ENCODE measurements around the gene MICAL3. TPM values are rescaled to one million over a fixed set of nuclear protein-coding genes. Genes with fewer than 3 reads are reported as not detected.

The MICAL3 gene
- total and polyA plus RNA-seq, 9 of the 15 experiments (the other 6 are each of a cell fraction or from before 2014, with no cell fraction given), result 0.53 to 32.1 (median 12.3) TPM

DNA sequence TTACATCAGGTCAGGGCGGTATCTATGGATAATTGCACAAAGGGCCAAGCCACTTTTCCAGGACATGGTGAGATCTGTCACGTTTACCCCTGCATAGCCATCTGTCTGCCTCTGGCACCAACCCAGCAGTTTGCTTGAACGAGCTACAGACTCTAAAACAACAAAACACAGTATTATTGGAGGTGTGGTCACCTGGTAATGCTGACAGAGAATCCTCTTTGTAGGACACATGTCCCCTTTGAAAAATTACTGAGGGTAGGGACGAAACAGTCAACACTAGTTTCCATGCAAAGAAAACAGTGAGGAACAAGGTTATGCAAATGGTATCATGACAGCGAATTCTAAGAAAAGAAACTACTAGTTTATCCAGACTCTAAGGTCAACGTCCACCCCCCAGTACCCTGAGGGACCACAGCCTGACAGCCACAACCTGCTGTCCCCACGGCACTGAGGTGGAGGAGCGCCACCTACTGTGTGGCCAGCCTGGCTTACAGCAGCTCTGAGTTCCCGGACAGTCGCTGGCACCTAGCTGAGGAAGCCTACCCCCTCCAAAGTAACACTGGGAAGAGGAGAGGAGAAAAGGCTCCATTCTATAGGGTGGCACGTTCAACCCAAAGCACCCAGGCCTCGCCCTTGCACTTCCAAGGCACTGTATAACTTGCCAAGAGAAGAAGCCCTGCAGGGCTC lies 132.7 kb downstream of the MICAL3 start:
- Histone ChIP-seq H3K27me3 (ENCODE audit: control insufficient read depth in 2 of 2, insufficient read depth in 2 of 2, low read length in 2 of 2) (no peaks in the 10 kb centered on the region), H3K9me1 (ENCODE audit: control insufficient read depth, insufficient read depth, low read length) (no peaks in the 10 kb centered on the region), H3K4me2 (ENCODE audit: insufficient read depth, low read length) (no peak overlapping the region), H3K4me1 (replicated peaks in 1 of 2; ENCODE audit: control insufficient read depth in 2 of 2, insufficient read depth in 2 of 2, low read length in 2 of 2) (no peaks in the 10 kb centered on the region), H4K20me1 (replicated peaks; ENCODE audit: control insufficient read depth, insufficient read depth, low read length) (0 out of 2 replicates have a peak, but pooled peaks cover 1% of the 10 kb centered on the region), H3K79me2 (ENCODE audit: control insufficient read depth, insufficient read depth, low read length) (no peaks in the 10 kb centered on the region), H2AFZ (ENCODE audit: low read depth, low read length) (no peak overlapping the region), H3K36me3 (ENCODE audit: control insufficient read depth, insufficient read depth, low read length) (peaks cover 62% of the 10 kb centered on the region), H3K4me3 (no peak overlapping the region), H3K9me3 (replicated peaks; ENCODE audit: control insufficient read depth, insufficient read depth, low read depth, low read length) (no peaks in the 10 kb centered on the region), H3K9ac (ENCODE audit: insufficient read depth in 1 of 2, low read depth in 2 of 2, low read length in 2 of 2) (no peak overlapping the region), H3K27ac (ENCODE audit: extremely low read depth, low read depth, low read length) (no peak overlapping the region)
- ChIA-PET CTCF (ENCODE audit: low intra/inter-chr PET ratio) (interaction anchor here (1.1 to 3.4 kb wide), 2 partner anchors 62 to 333 kb away, joined by 3 to 21 read pairs; no protein-coding TSS in a partner anchor), POLR2A (interaction anchor here (0.9 to 2.1 kb wide), 6 partner anchors 12 to 184 kb away, joined by 3 to 5 read pairs (median 4); no protein-coding TSS in a partner anchor)
- DNase-seq (ENCODE audit: extremely low read depth in 1 of 4, low spot score in 3 of 4) (peak; percentile 51 to 59 (median 55)), FAIRE-seq (peak; percentile 73), ATAC-seq (peak; percentile 84)
- WGBS (ENCODE audit: insufficient coverage, low coverage, missing lambda C conversion rate), result 49% methylated on average over 12 of the region's 12 CpGs
- intact Hi-C loops (cut with micrococcal nuclease), result loop anchor here (1.0 to 5.0 kb wide), 3 partner anchors 61 to 333 kb away; no protein-coding TSS in a partner anchor
- no TSS peak for BruUV-seq (replicated peaks)
- in situ Hi-C loops (cut with MboI), result no loop called here
- TF ChIP-seq REST (IDR thresholded peaks at IDR 0.05; ENCODE audit: borderline replicate concordance) (peak; percentile 44; the same call in 1 of the 2 replicates), REST (CRISPR knock-in tag; IDR thresholded peaks at IDR 0.05; ENCODE audit: low read depth) (no peak), RAD21 (CRISPR knock-in tag; conservative IDR thresholded peaks at IDR 0.05 in 1 of 2, IDR thresholded peaks at IDR 0.05 in 1 of 2) (peak; percentile 26 to 73; a peak in 3 of 4 replicates), ZBTB11 (CRISPR knock-in tag; IDR thresholded peaks at IDR 0.05) (no peak)
- TF ChIP-seq, protein P1, sequence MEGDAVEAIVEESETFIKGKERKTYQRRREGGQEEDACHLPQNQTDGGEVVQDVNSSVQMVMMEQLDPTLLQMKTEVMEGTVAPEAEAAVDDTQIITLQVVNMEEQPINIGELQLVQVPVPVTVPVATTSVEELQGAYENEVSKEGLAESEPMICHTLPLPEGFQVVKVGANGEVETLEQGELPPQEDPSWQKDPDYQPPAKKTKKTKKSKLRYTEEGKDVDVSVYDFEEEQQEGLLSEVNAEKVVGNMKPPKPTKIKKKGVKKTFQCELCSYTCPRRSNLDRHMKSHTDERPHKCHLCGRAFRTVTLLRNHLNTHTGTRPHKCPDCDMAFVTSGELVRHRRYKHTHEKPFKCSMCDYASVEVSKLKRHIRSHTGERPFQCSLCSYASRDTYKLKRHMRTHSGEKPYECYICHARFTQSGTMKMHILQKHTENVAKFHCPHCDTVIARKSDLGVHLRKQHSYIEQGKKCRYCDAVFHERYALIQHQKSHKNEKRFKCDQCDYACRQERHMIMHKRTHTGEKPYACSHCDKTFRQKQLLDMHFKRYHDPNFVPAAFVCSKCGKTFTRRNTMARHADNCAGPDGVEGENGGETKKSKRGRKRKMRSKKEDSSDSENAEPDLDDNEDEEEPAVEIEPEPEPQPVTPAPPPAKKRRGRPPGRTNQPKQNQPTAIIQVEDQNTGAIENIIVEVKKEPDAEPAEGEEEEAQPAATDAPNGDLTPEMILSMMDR (IDR thresholded peaks at IDR 0.05 in 2 of 3, conservative IDR thresholded peaks at IDR 0.05 in 1 of 3; ENCODE audit: insufficient read depth in 2 of 3, low read depth in 1 of 3, low read length in 3 of 3), result peak; percentile 67 to 78 (median 68)

Data from K562 (cell line).